H9 (cell line): ENCODE results near the gene PHAX. TPM values are rescaled to one million over a fixed set of nuclear protein-coding genes. Genes with fewer than 3 reads are reported as not detected.

Experiments used
- DNase-seq: peaks from one replicate; pipeline ENCODE4 v3.0.0-alpha.2; 2017
- H2AFZ ChIP-seq: one replicate; pipeline ENCODE4 v1.6.1; 2013; ENCODE audit warnings: mild to moderate bottlenecking, low read length, control low read depth, moderate library complexity
- H2AK5ac ChIP-seq: 2 replicates; pipeline ENCODE4 v1.6.1; 2013; ENCODE audit warnings: low read length, control low read depth, mixed read lengths; ENCODE audit not compliant: insufficient read length
- H2BK120ac ChIP-seq: one replicate; pipeline ENCODE4 v1.6.1; 2013; ENCODE audit warnings: low read depth, mild to moderate bottlenecking, low read length, control low read depth, inconsistent platforms; ENCODE audit not compliant: poor library complexity, severe bottlenecking
- H2BK12ac ChIP-seq: 2 replicates; pipeline ENCODE4 v1.6.1; 2013; ENCODE audit warnings: low read length, control low read depth, mixed read lengths, low read depth; ENCODE audit not compliant: insufficient read length
- H2BK15ac ChIP-seq: 2 replicates; pipeline ENCODE4 v1.6.1; 2013; ENCODE audit warnings: low read depth, low read length, control low read depth
- H2BK20ac ChIP-seq: one replicate; pipeline ENCODE4 v1.6.1; 2013; ENCODE audit warnings: low read depth, mild to moderate bottlenecking, low read length, control low read depth, inconsistent platforms; ENCODE audit not compliant: poor library complexity, severe bottlenecking
- H2BK5ac ChIP-seq: 2 replicates; pipeline ENCODE4 v1.6.1; 2013; ENCODE audit warnings: low read length, control low read depth, mixed read lengths; ENCODE audit not compliant: insufficient read length
- H3K14ac ChIP-seq: 2 replicates; pipeline ENCODE4 v1.6.1; 2013; ENCODE audit warnings: low read length, control low read depth; ENCODE audit not compliant: insufficient read depth
- H3K18ac ChIP-seq: 2 replicates; pipeline ENCODE4 v1.6.1; 2013; ENCODE audit warnings: low read depth, mild to moderate bottlenecking, mixed read lengths, low read length, control low read depth; ENCODE audit not compliant: insufficient read length
- H3K23ac ChIP-seq: 2 replicates; pipeline ENCODE4 v1.6.1; 2013; ENCODE audit warnings: low read length, control low read depth, mixed read lengths, low read depth; ENCODE audit not compliant: insufficient read length
- H3K23me2 ChIP-seq: 2 replicates; pipeline ENCODE4 v1.6.1; 2013; ENCODE audit warnings: low read depth, mild to moderate bottlenecking, mixed read lengths, low read length, control low read depth; ENCODE audit not compliant: insufficient read length, poor library complexity, severe bottlenecking
- H3K27ac ChIP-seq: 2 replicates; pipeline ENCODE4 v1.5.1; 2013; ENCODE audit warnings: low read length, control low read depth, mixed read lengths, low read depth; ENCODE audit not compliant: insufficient read length
- H3K27me3 ChIP-seq: 2 replicates; pipeline ENCODE4 v1.6.1; 2013; ENCODE audit warnings: low read length, control low read depth, inconsistent platforms; ENCODE audit not compliant: insufficient read depth
- H3K4ac ChIP-seq: 2 replicates; pipeline ENCODE4 v1.6.1; 2013; ENCODE audit warnings: low read depth, mild to moderate bottlenecking, control low read depth, inconsistent platforms, low read length, moderate library complexity
- H3K4me1 ChIP-seq: 2 replicates; pipeline ENCODE4 v1.6.1; 2013; ENCODE audit warnings: low read length, control low read depth, inconsistent platforms; ENCODE audit not compliant: insufficient read depth
- H3K4me2 ChIP-seq: 2 replicates; pipeline ENCODE4 v1.6.1; 2013; ENCODE audit warnings: low read length, control low read depth, mixed read lengths; ENCODE audit not compliant: insufficient read length, insufficient read depth
- H3K56ac ChIP-seq: 2 replicates; pipeline ENCODE4 v1.6.1; 2013; ENCODE audit warnings: low read depth, mild to moderate bottlenecking, mixed read lengths, low read length, control low read depth; ENCODE audit not compliant: insufficient read length
- H3K79me1 ChIP-seq: 2 replicates; pipeline ENCODE4 v1.6.1; 2013; ENCODE audit warnings: low read depth, mild to moderate bottlenecking, moderate library complexity, low read length, control low read depth, inconsistent platforms; ENCODE audit not compliant: insufficient read depth, poor library complexity, severe bottlenecking
- H3K79me2 ChIP-seq: 2 replicates; pipeline ENCODE4 v1.6.1; 2013; ENCODE audit warnings: low read length, control low read depth, inconsistent platforms; ENCODE audit not compliant: insufficient read depth
- H3K9ac ChIP-seq: 2 replicates; pipeline ENCODE4 v1.6.1; 2013; ENCODE audit warnings: low read length, control low read depth, mixed read lengths; ENCODE audit not compliant: insufficient read length; ENCODE audit errors: extremely low read depth
- H3K9me3 ChIP-seq: one replicate; pipeline ENCODE4 v1.6.1; 2013; ENCODE audit warnings: low read depth, low read length, inconsistent platforms; ENCODE audit not compliant: control insufficient read depth
- H3T11ph ChIP-seq: one replicate; pipeline ENCODE4 v1.6.1; 2013; ENCODE audit warnings: mild to moderate bottlenecking, low read length, control low read depth, inconsistent platforms
- H4K20me1 ChIP-seq: one replicate; pipeline ENCODE4 v1.6.1; 2013; ENCODE audit not compliant: control insufficient read depth, insufficient read length, insufficient read depth
- H4K5ac ChIP-seq: 2 replicates; pipeline ENCODE4 v1.6.1; 2013; ENCODE audit warnings: low read depth, mild to moderate bottlenecking, mixed read lengths, low read length, control low read depth; ENCODE audit not compliant: insufficient read length
- H4K8ac ChIP-seq: replicated peaks from 2 replicates; pipeline ENCODE4 v1.6.1; 2013; ENCODE audit warnings: low read length, control low read depth, mixed read lengths, low read depth; ENCODE audit not compliant: insufficient read length
- H4K91ac ChIP-seq: 2 replicates; pipeline ENCODE4 v1.6.1; 2013; ENCODE audit warnings: low read depth, mild to moderate bottlenecking, moderate library complexity, mixed read lengths, low read length, control low read depth; ENCODE audit not compliant: insufficient read length
- H3K27ac Mint-ChIP-seq, 3 experiments: 2 replicates in 2 of 3; 3 replicates in 1 of 3; pipeline ENCODE4 v1.8.0; 2020 to 2021; ENCODE audit warnings: mixed read lengths in 3 of 3, mild to moderate bottlenecking in 1 of 3, moderate library complexity in 1 of 3
- H3K27me3 Mint-ChIP-seq: 2 replicates; pipeline ENCODE4 v1.8.0; 2021; ENCODE audit warnings: low read depth, mild to moderate bottlenecking, moderate library complexity, mixed read lengths
- H3K36me3 Mint-ChIP-seq, 3 experiments: 2 replicates in 2 of 3; 3 replicates in 1 of 3; pipeline ENCODE4 v1.8.0; 2020 to 2021; ENCODE audit warnings: low read depth in 3 of 3, mixed read lengths in 3 of 3; ENCODE audit not compliant: insufficient read depth in 1 of 3
- H3K4me1 Mint-ChIP-seq, 2 experiments: 2 replicates each; pipeline ENCODE4 v1.8.0; 2020; ENCODE audit warnings: mixed read lengths in 2 of 2
- H3K4me3 Mint-ChIP-seq, 2 experiments: 2 replicates in 1 of 2; 3 replicates in 1 of 2; pipeline ENCODE4 v1.8.0; 2020 to 2021; ENCODE audit warnings: mild to moderate bottlenecking in 2 of 2, mixed read lengths in 2 of 2, moderate library complexity in 1 of 2
- H3K9me3 Mint-ChIP-seq, 2 experiments: 2 replicates in 1 of 2; 3 replicates in 1 of 2; pipeline ENCODE4 v1.8.0; 2020; ENCODE audit warnings: mild to moderate bottlenecking in 2 of 2, mixed read lengths in 2 of 2, moderate library complexity in 1 of 2
- CTCF ChIP-seq: fragments of 200-600 bp; sonication (generic); conservative IDR thresholded peaks from 3 replicates; pipeline ENCODE4 v1.8.0; 2021; ENCODE audit warnings: antibody characterized with exemption, mild to moderate bottlenecking
- WGBS: extraction: QIAGEN DNeasy Blood & Tissue Kit; methylation state at CpG from one replicate; pipeline ENCODE4 v1.1.7; 2013; ENCODE audit warnings: missing lambda C conversion rate, low lambda C conversion rate, mixed read lengths; ENCODE audit not compliant: insufficient read length; ENCODE audit errors: extremely low coverage; 5-methylcytosine and 5-hydroxymethylcytosine counted together
- total RNA-seq: library from RNA; stranded (reverse); gene quantifications from 2 replicates; pipeline ENCODE4 v1.2.1, GENCODE V29; 2021

PHAX gene
- total RNA-seq, 1 experiment from 2014 or later = 65.6 TPM

GRCh38 chr5:126659805-126660482, 59.2 kb downstream of the PHAX start:
- no peak overlapping the region for H3K14ac ChIP-seq
- TF ChIP-seq CTCF = no peak
- H3K4me1 Mint-ChIP-seq = peaks cover 11 to 14% of the 10 kb centered on the region in 2 experiments; a peak in 3 of 4 replicates

More at GRCh38 chr5:126659805-126660482, 59.2 kb downstream of the PHAX start:
- H3K23me2 ChIP-seq = no peaks in the 10 kb centered on the region
- H3K9ac ChIP-seq = no peak overlapping the region
- Mint-ChIP-seq H3K9me3 (no peaks in the 10 kb centered on the region), H3K36me3 (no peaks in the 10 kb centered on the region), H3K4me3 (no peak overlapping the region), H3K27ac (no peak overlapping the region; a peak in 1 of 7 replicates), H3K27me3 (no peaks in the 10 kb centered on the region)
- H3K79me1 ChIP-seq = no peaks in the 10 kb centered on the region
- H3K27ac ChIP-seq = no peak overlapping the region
- H3T11ph ChIP-seq = no peak overlapping the region
- H4K91ac ChIP-seq = no peak overlapping the region
- H3K27me3 ChIP-seq = no peaks in the 10 kb centered on the region
- no peak overlapping the region for H2AK5ac ChIP-seq
- H2BK12ac ChIP-seq = no peak overlapping the region
- H3K18ac ChIP-seq = no peak overlapping the region
- no peak overlapping the region for H3K23ac ChIP-seq
- no peak for DNase-seq
- H2BK120ac ChIP-seq = no peak overlapping the region
- no peak overlapping the region for H2BK20ac ChIP-seq
- H3K79me2 ChIP-seq = no peaks in the 10 kb centered on the region
- no peak overlapping the region for H4K5ac ChIP-seq
- no peak overlapping the region for H2BK15ac ChIP-seq
- H2BK5ac ChIP-seq = no peak overlapping the region
- H3K56ac ChIP-seq = no peak overlapping the region
- WGBS = no CpG with 5 or more reads among the region's 2 CpGs
- no peak overlapping the region for H3K4ac ChIP-seq
- H4K20me1 ChIP-seq = no peaks in the 10 kb centered on the region
- H3K4me2 ChIP-seq = no peak overlapping the region
- no peaks in the 10 kb centered on the region for H3K4me1 ChIP-seq
- H4K8ac ChIP-seq = no peak overlapping the region
- H2AFZ ChIP-seq = no peak overlapping the region
- H3K9me3 ChIP-seq = no peaks in the 10 kb centered on the region
